ENCODE results near the gene ZFP57.

ZFP57 gene

GRCh38 chr6:29680904-29681303, at the start of gene ZFP57:
Gene ZFP57 (minus strand): TSS chr6:29681152. CDS start chr6:29677003, 4,149 bp downstream.
- DNase-seq: no peak

GRCh38 chr6:29730575-29731126, 49.7 kb upstream of the ZFP57 start:
- no peak for DNase-seq

GRCh38 chr6:29729774-29730328, 48.9 kb upstream of the ZFP57 start:
- DNase-seq: no peak

GRCh38 chr6:29728875-29729270, 47.9 kb upstream of the ZFP57 start:
- no peak for DNase-seq

- no peak for DNase-seq
Observed at GRCh38 chr6:29728173-29728874, 47.4 kb upstream of the ZFP57 start.

- DNase-seq: no peak
Observed at GRCh38 chr6:29727637-29728036, 46.7 kb upstream of the ZFP57 start.

- DNase-seq: no peak
Observed at GRCh38 chr6:29726571-29727194, 45.7 kb upstream of the ZFP57 start.

- no peak for DNase-seq
Observed at GRCh38 chr6:29726001-29726400, 45.0 kb upstream of the ZFP57 start.

- no peak for DNase-seq
Observed at GRCh38 chr6:29724937-29725869, 44.3 kb upstream of the ZFP57 start.

- peak; percentile 78 for DNase-seq
Observed at GRCh38 chr6:29723666-29724588, 43.0 kb upstream of the ZFP57 start.

GRCh38 chr6:29723262-29723665, 42.3 kb upstream of the ZFP57 start, which contains the start of gene HLA-F:
Gene HLA-F (plus strand): TSS chr6:29723434. CDS start chr6:29723464, 30 bp downstream.
- DNase-seq: peak; percentile 83

GRCh38 chr6:29720863-29721262, 39.9 kb upstream of the ZFP57 start:
- no peak for DNase-seq

GRCh38 chr6:29710281-29710941, 29.5 kb upstream of the ZFP57 start:
- DNase-seq: no peak

- no peak for DNase-seq
Observed at GRCh38 chr6:29709188-29709587, 28.2 kb upstream of the ZFP57 start.

- peak; percentile 59 for DNase-seq
Observed at GRCh38 chr6:29708432-29709179, 27.7 kb upstream of the ZFP57 start.

GRCh38 chr6:29705389-29706231, 24.7 kb upstream of the ZFP57 start:
- DNase-seq: no peak

GRCh38 chr6:29702519-29703103, 21.7 kb upstream of the ZFP57 start:
- DNase-seq: peak; percentile 85

- peak; percentile 25 for DNase-seq
Observed at GRCh38 chr6:29696147-29697125, 15.5 kb upstream of the ZFP57 start.

All from activated CD4-positive, alpha-beta T cell treated with anti-CD3 and anti-CD28 coated beads for 48 hours (primary cell).